Measurements from ENCODE around the gene SQOR.

The SQOR gene

DNA sequence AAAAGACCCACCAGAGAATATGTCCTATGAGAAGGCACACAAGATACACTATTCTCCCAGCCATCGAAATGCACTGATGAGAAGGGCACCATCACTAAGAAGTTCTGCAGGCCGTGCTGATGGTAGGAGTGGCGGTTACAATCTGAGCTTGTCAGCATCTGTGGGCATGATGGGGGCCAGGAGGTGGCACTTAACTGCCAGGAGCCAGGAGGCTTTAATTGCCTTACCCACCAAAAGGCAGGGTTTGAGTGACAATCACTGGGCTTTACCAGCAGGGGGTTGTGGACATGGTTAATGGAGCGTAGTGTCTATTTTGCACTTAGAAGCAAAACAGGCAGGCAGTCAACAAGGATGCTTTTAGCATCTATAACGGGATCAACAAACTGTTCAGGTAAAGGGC, 16.0 kb upstream of the SQOR start:
- Histone ChIP-seq H3K4me3 (replicated peaks; ENCODE audit: insufficient read depth, low read length) (no peak overlapping the region), H3K27ac (replicated peaks) (no peak overlapping the region), H3K27me3 (ENCODE audit: insufficient read depth, poor library complexity, severe bottlenecking) (no peaks in the 10 kb centered on the region)
- peak in 1 of 2 experiments; percentile 18 for DNase-seq (ENCODE audit: low read depth in 1 of 2, low spot score in 1 of 2)
- no peak for TF ChIP-seq POLR2AphosphoS5 (IDR thresholded peaks at IDR 0.05; ENCODE audit: low read depth)
- no peak for TF ChIP-seq REST (IDR thresholded peaks at IDR 0.05; ENCODE audit: insufficient replicate concordance, low read depth)
- TF ChIP-seq GABPA (IDR thresholded peaks at IDR 0.05; ENCODE audit: low read depth), result no peak
- TF ChIP-seq, protein P1, sequence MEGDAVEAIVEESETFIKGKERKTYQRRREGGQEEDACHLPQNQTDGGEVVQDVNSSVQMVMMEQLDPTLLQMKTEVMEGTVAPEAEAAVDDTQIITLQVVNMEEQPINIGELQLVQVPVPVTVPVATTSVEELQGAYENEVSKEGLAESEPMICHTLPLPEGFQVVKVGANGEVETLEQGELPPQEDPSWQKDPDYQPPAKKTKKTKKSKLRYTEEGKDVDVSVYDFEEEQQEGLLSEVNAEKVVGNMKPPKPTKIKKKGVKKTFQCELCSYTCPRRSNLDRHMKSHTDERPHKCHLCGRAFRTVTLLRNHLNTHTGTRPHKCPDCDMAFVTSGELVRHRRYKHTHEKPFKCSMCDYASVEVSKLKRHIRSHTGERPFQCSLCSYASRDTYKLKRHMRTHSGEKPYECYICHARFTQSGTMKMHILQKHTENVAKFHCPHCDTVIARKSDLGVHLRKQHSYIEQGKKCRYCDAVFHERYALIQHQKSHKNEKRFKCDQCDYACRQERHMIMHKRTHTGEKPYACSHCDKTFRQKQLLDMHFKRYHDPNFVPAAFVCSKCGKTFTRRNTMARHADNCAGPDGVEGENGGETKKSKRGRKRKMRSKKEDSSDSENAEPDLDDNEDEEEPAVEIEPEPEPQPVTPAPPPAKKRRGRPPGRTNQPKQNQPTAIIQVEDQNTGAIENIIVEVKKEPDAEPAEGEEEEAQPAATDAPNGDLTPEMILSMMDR (IDR thresholded peaks at IDR 0.05; ENCODE audit: insufficient read depth, low read length), result no peak
- TF ChIP-seq SPI1 (IDR thresholded peaks at IDR 0.05; ENCODE audit: borderline replicate concordance, low read depth), result no peak

GRCh38 chr15:45628136-45628535, 6.7 kb upstream of the SQOR start:
- Histone ChIP-seq H3K27ac (replicated peaks) (no peak overlapping the region), H3K27me3 (ENCODE audit: insufficient read depth, poor library complexity, severe bottlenecking) (no peaks in the 10 kb centered on the region), H3K4me3 (replicated peaks; ENCODE audit: insufficient read depth, low read length) (no peak overlapping the region)
- no peak for DNase-seq (ENCODE audit: low read depth in 1 of 2, low spot score in 1 of 2)
- TF ChIP-seq, protein P1 (IDR thresholded peaks at IDR 0.05; ENCODE audit: insufficient read depth, low read length), result no peak
- TF ChIP-seq POLR2AphosphoS5 (IDR thresholded peaks at IDR 0.05; ENCODE audit: low read depth) (no peak), GABPA (IDR thresholded peaks at IDR 0.05; ENCODE audit: low read depth) (no peak), SPI1 (IDR thresholded peaks at IDR 0.05; ENCODE audit: borderline replicate concordance, low read depth) (no peak), REST (IDR thresholded peaks at IDR 0.05; ENCODE audit: insufficient replicate concordance, low read depth) (no peak)

DNA sequence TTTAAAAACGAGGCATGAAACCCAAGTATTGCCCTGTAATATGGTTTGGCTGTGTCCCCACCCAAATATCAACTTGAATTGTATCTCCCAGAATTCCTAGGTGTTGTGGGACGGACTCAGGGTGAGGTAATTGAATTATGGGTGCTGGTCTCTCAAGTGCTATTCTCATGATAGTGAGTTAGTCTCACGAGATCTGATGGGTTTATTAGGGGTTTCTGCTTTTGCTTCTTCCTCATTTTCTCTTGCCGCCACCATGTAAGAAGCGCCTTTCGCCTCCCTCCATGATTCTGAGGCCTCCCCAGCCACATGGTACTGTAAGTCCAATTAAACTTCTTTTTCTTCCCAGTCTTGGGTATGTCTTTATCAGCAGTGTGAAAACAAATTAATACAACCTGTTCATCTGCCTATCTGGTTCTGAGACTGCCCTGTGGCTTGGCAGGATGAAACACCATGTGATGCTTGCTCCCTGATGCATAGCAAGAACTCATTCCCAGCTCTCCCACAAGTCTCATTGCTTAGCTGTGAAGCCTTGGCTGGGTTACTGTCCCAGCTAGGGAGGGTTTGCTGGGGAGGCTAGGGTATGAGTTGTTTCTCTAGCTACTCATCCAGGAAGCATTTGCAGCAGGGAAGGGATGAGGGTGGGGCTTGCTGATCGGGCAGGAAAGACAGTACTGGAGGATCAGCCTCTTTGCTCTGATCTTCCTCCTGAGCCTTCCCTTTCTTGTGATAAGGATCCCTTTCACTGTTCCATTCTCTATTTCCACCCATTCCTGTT, 3.7 kb upstream of the SQOR start:
- TF ChIP-seq GABPA (IDR thresholded peaks at IDR 0.05; ENCODE audit: low read depth) (no peak), SPI1 (IDR thresholded peaks at IDR 0.05; ENCODE audit: borderline replicate concordance, low read depth) (no peak), POLR2AphosphoS5 (IDR thresholded peaks at IDR 0.05; ENCODE audit: low read depth) (no peak), REST (IDR thresholded peaks at IDR 0.05; ENCODE audit: insufficient replicate concordance, low read depth) (no peak)
- TF ChIP-seq, protein P1 (IDR thresholded peaks at IDR 0.05; ENCODE audit: insufficient read depth, low read length), result no peak
- Histone ChIP-seq H3K27me3 (ENCODE audit: insufficient read depth, poor library complexity, severe bottlenecking) (no peaks in the 10 kb centered on the region), H3K4me3 (replicated peaks; ENCODE audit: insufficient read depth, low read length) (peak overlapping the region; percentile 12; the same call in 1 of the 2 replicates), H3K27ac (replicated peaks) (no peak overlapping the region)
- no peak for DNase-seq (ENCODE audit: low read depth in 1 of 2, low spot score in 1 of 2)
